Measurements from ENCODE around the gene SPTB. TPM values are rescaled to one million over a fixed set of nuclear protein-coding genes. Genes with fewer than 3 reads are reported as not detected.

The SPTB gene
- total RNA-seq, 1 experiment from 2014 or later = 2.3 TPM

GRCh38 chr14:64792871-64793560, 86.7 kb downstream of the SPTB start:
- H2BK5ac ChIP-seq (ENCODE audit: insufficient read length, low read length) = no peak overlapping the region
- H2BK15ac ChIP-seq (ENCODE audit: low read depth, low read length) = no peak overlapping the region
- Mint-ChIP-seq H3K36me3 (ENCODE audit: insufficient read depth in 1 of 3, low read depth in 3 of 3) (no peaks in the 10 kb centered on the region; a peak in 1 of 7 replicates), H3K27ac (no peak overlapping the region), H3K9me3 (no peaks in the 10 kb centered on the region), H3K4me1 (peaks cover 15 to 17% of the 10 kb centered on the region in 2 experiments), H3K27me3 (ENCODE audit: low read depth) (no peaks in the 10 kb centered on the region), H3K4me3 (no peak overlapping the region)
- no peaks in the 10 kb centered on the region for H3K23me2 ChIP-seq (ENCODE audit: insufficient read length, low read depth, low read length, poor library complexity, severe bottlenecking)
- H3K27ac ChIP-seq (ENCODE audit: insufficient read length, low read depth, low read length) = no peak overlapping the region
- no peak overlapping the region for H3K4me2 ChIP-seq (ENCODE audit: insufficient read depth, insufficient read length, low read length)
- H2BK20ac ChIP-seq (ENCODE audit: low read depth, low read length, poor library complexity, severe bottlenecking) = no peak overlapping the region
- no peak overlapping the region for H2BK120ac ChIP-seq (ENCODE audit: low read depth, low read length, poor library complexity, severe bottlenecking)
- no peaks in the 10 kb centered on the region for H3K27me3 ChIP-seq (ENCODE audit: insufficient read depth, low read length)
- no CpG with 5 or more reads among the region's 26 CpGs for WGBS (ENCODE audit: extremely low coverage, insufficient read length, low lambda C conversion rate)
- no peak overlapping the region for H2BK12ac ChIP-seq (ENCODE audit: insufficient read length, low read depth, low read length)
- H3K56ac ChIP-seq (ENCODE audit: insufficient read length, low read depth, low read length) = no peak overlapping the region
- H3K79me2 ChIP-seq (ENCODE audit: insufficient read depth, low read length) = no peaks in the 10 kb centered on the region
- no peak for TF ChIP-seq CTCF (conservative IDR thresholded peaks at IDR 0.05)
- no peak overlapping the region for H3K14ac ChIP-seq (ENCODE audit: insufficient read depth, low read length)
- H4K91ac ChIP-seq (ENCODE audit: insufficient read length, low read depth, low read length) = no peak overlapping the region
- H2AK5ac ChIP-seq (ENCODE audit: insufficient read length, low read length) = no peak overlapping the region
- no peak overlapping the region for H3K9ac ChIP-seq (ENCODE audit: extremely low read depth, insufficient read length, low read length)
- H3K9me3 ChIP-seq (ENCODE audit: control insufficient read depth, low read depth, low read length) = no peaks in the 10 kb centered on the region
- no peaks in the 10 kb centered on the region for H4K20me1 ChIP-seq (ENCODE audit: control insufficient read depth, insufficient read depth, insufficient read length)
- H3K4me1 ChIP-seq (ENCODE audit: insufficient read depth, low read length) = no peaks in the 10 kb centered on the region
- DNase-seq = no peak
- H2AFZ ChIP-seq (ENCODE audit: low read length) = no peak overlapping the region
- H3K79me1 ChIP-seq (ENCODE audit: insufficient read depth, low read depth, low read length, poor library complexity, severe bottlenecking) = no peaks in the 10 kb centered on the region
- H4K5ac ChIP-seq (ENCODE audit: insufficient read length, low read depth, low read length) = no peak overlapping the region
- H3K18ac ChIP-seq (ENCODE audit: insufficient read length, low read depth, low read length) = no peak overlapping the region
- H4K8ac ChIP-seq (replicated peaks; ENCODE audit: insufficient read length, low read depth, low read length) = no peak overlapping the region
- H3K4ac ChIP-seq (ENCODE audit: low read depth, low read length) = no peak overlapping the region
- H3K23ac ChIP-seq (ENCODE audit: insufficient read length, low read depth, low read length) = no peak overlapping the region
- H3T11ph ChIP-seq (ENCODE audit: low read length) = no peak overlapping the region
